ENCODE measurements around the gene TDRD5. TPM values are rescaled to one million over a fixed set of nuclear protein-coding genes. Genes with fewer than 3 reads are reported as not detected.

The TDRD5 gene
- total RNA-seq, 1 donor from 2014 or later, result 0.54 TPM

- no peak overlapping the region for H3K4me3 ChIP-seq (ENCODE audit: low read depth, low read length)
- H3K36me3 ChIP-seq (ENCODE audit: control insufficient read depth, insufficient read depth, low read length), result no peaks in the 10 kb centered on the region
- H3K27me3 ChIP-seq (ENCODE audit: control insufficient read depth, insufficient read depth, low read length), result peaks cover 21% of the 10 kb centered on the region
- TF ChIP-seq, protein P1, sequence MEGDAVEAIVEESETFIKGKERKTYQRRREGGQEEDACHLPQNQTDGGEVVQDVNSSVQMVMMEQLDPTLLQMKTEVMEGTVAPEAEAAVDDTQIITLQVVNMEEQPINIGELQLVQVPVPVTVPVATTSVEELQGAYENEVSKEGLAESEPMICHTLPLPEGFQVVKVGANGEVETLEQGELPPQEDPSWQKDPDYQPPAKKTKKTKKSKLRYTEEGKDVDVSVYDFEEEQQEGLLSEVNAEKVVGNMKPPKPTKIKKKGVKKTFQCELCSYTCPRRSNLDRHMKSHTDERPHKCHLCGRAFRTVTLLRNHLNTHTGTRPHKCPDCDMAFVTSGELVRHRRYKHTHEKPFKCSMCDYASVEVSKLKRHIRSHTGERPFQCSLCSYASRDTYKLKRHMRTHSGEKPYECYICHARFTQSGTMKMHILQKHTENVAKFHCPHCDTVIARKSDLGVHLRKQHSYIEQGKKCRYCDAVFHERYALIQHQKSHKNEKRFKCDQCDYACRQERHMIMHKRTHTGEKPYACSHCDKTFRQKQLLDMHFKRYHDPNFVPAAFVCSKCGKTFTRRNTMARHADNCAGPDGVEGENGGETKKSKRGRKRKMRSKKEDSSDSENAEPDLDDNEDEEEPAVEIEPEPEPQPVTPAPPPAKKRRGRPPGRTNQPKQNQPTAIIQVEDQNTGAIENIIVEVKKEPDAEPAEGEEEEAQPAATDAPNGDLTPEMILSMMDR (IDR thresholded peaks at IDR 0.05; ENCODE audit: insufficient read depth, low read length, poor library complexity, severe bottlenecking), result no peak
- DNase-seq (ENCODE audit: low read depth), result no peak
Observed at GRCh38 chr1:179576509-179576908, 15.1 kb upstream of the TDRD5 start.

- Histone ChIP-seq H3K27me3 (ENCODE audit: control insufficient read depth, insufficient read depth, low read length) (no peaks in the 10 kb centered on the region), H3K4me3 (ENCODE audit: low read depth, low read length) (no peak overlapping the region), H3K36me3 (ENCODE audit: control insufficient read depth, insufficient read depth, low read length) (no peaks in the 10 kb centered on the region)
- no peak for DNase-seq (ENCODE audit: low read depth)
- TF ChIP-seq, protein P1 (IDR thresholded peaks at IDR 0.05; ENCODE audit: insufficient read depth, low read length, poor library complexity, severe bottlenecking), result no peak
Observed at GRCh38 chr1:179583771-179584320, 7.8 kb upstream of the TDRD5 start.

- TF ChIP-seq, protein P1 (IDR thresholded peaks at IDR 0.05; ENCODE audit: insufficient read depth, low read length, poor library complexity, severe bottlenecking), result peak; percentile 64
- H3K36me3 ChIP-seq (ENCODE audit: control insufficient read depth, insufficient read depth, low read length), result no peaks in the 10 kb centered on the region
- H3K4me3 ChIP-seq (ENCODE audit: low read depth, low read length), result peak overlapping the region; percentile 20
- H3K27me3 ChIP-seq (ENCODE audit: control insufficient read depth, insufficient read depth, low read length), result peaks cover under 1% of the 10 kb centered on the region
- no peak for DNase-seq (ENCODE audit: low read depth)
Observed at GRCh38 chr1:179586107-179586823, 5.4 kb upstream of the TDRD5 start.

DNA sequence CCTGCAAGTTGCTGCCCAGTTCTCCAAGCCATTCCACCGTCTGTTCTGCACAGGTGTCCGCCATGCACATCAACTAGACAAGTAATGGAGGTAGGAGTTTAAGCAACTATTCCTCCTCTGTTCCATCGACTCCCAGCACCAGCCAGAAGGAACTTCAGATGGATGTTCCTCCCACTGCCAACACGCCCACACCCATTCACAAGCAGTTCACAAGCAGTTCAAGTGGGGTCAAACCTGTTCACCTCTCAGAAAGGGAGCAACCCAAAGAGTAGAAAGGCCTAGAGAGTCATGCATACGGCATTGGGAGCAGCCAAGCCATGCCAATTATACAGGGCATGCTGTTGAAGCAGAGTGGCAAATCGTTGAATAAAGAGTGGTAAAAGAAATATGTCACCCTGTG, 4.3 kb upstream of the TDRD5 start:
- H3K36me3 ChIP-seq (ENCODE audit: control insufficient read depth, insufficient read depth, low read length), result no peaks in the 10 kb centered on the region
- no peak for DNase-seq (ENCODE audit: low read depth)
- H3K4me3 ChIP-seq (ENCODE audit: low read depth, low read length), result no peak overlapping the region
- peaks cover 11% of the 10 kb centered on the region for H3K27me3 ChIP-seq (ENCODE audit: control insufficient read depth, insufficient read depth, low read length)
- TF ChIP-seq, protein P1 (IDR thresholded peaks at IDR 0.05; ENCODE audit: insufficient read depth, low read length, poor library complexity, severe bottlenecking), result no peak

GRCh38 chr1:179588425-179589024, 3.1 kb upstream of the TDRD5 start:
- Histone ChIP-seq H3K36me3 (ENCODE audit: control insufficient read depth, insufficient read depth, low read length) (no peaks in the 10 kb centered on the region), H3K27me3 (ENCODE audit: control insufficient read depth, insufficient read depth, low read length) (peaks cover 15% of the 10 kb centered on the region), H3K4me3 (ENCODE audit: low read depth, low read length) (no peak overlapping the region)
- TF ChIP-seq, protein P1 (IDR thresholded peaks at IDR 0.05; ENCODE audit: insufficient read depth, low read length, poor library complexity, severe bottlenecking), result no peak
- no peak for DNase-seq (ENCODE audit: low read depth)
